ENCODE data around the gene G0S2.

DNA sequence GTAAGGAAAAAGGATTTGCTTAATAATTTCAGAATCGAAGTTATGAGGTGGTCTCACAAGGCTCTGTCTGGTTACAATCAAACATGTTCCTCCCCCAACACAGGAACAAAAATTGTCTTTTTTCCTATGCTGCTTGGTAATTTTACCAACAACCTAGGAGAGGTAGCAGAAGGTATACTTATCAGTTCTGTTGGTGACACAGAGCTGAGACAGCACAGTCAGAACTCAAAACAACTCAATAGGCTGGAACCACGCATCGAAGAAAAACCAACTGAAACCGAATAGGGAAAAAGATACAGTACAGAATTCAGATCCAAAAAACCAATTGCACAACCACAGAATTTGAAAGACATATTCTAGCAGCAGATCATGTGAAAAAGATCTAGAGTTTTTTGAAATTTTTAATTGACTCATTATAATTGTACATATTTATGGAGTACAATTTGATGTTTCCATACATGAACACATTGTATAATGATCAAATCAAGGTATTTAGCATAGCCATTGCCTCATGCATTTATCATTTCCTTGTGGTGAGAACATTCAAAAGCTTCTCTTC is 3.8 kb downstream of the G0S2 start:
- no peak for TF ChIP-seq CTCF (IDR thresholded peaks at IDR 0.05; ENCODE audit: low read depth, low read length, missing input control)
- no peak for TF ChIP-seq FOXA2 (IDR thresholded peaks at IDR 0.05)
- TF ChIP-seq TAF1 (conservative IDR thresholded peaks at IDR 0.05): no peak
- TF ChIP-seq RAD21 (IDR thresholded peaks at IDR 0.05): no peak
- no peak for TF ChIP-seq REST (IDR thresholded peaks at IDR 0.05)
- no peak for TF ChIP-seq YY1 (IDR thresholded peaks at IDR 0.05)
